GM08714 (cell line): ENCODE measurements around the gene PDGFD.

Experiments
- H3K4me3 ChIP-seq: fragments of 200-500 bp; sonication (Bioruptor generic); 2 replicates; pipeline ENCODE4 v1.5.1; 2014; ENCODE audit warnings: mild to moderate bottlenecking, low read length, inconsistent platforms
- ZNF274 ChIP-seq: IDR thresholded peaks from 2 replicates; pipeline ENCODE4 v1.6.1; 2012; ENCODE audit warnings: mild to moderate bottlenecking, low read depth, low read length

The PDGFD gene

DNA sequence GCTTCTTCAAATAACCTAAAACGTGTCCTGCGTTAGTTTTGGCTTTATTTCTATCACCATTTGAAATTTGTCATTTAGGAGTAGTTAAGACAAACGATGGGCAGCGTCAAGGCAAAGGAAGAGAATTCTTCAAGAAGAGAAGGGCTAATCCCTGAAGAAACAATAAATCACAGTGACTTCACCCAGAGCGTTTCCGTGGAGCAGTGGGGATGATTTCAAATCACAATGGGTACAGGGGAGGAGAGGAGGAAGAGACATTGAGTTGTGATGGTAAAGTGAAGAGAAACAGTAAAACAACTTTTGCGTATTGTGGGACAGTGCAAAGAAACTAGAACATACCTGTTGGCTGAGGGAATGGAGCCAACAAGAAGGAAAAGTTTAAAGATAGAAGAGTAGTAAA is 9.7 kb downstream of the PDGFD start:
- no peak overlapping the region for H3K4me3 ChIP-seq
- TF ChIP-seq ZNF274: no peak

DNA sequence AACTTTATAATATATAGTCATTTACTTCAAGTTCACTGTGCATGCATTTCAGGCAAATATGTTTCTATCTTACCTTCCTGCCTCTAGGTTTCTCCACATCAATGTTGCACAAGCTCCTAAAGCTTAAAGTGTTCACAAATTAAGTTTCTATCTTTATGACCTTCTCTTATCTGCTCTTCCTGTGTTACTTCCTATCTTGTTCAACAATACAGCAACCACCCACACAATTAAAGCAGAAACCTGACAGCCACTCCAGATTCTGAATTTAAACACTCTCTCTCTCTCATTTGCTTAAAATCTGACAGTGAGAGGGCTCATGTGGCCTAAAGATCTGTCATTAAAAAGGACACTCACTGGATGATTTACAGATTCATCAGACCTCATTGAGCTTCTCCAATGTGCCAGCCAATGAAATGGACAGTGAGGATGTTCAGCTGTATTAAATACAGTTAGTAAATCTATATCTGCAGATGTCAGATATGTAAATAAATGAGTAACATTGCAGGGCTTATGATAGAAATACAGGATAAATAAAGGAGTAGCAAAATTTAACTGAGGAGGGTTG is 10.9 kb downstream of the PDGFD start:
- no peak for TF ChIP-seq ZNF274
- no peak overlapping the region for H3K4me3 ChIP-seq

DNA sequence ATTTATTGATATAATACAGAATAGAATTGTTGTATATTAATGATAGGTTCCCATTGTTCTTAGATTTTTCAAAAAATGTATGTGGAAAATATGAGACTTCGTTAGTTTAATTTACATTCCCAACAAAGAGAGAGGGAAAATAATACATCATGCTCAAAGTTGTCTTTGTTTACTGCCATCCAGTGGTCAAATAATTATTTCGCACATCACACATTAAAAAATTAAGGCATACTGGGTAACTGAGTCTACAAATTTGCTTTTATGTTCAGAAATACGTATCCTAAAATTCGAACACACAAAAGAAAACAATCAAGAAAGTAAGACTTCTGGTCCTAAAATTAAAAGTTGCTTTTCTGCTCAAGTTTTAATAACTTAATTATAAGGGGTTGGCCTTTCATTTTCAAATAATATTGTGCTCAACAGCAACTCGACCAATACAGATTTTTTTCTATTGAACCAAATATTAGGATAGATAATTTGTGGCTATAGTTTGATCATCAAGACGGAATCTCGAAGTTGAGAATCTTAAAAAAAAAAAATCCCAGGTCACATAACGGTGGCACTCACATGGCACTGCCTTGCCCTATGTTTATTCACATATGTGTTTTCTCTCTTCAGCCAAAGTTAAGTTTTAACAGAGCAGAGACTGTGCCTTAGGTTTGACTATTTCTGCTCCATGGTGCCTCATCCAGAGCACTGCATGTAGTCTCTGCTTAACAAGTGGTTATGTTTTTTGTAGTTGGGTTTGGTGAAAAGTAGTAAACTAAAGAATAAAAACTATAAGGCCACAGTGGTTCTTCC is 12.3 kb downstream of the PDGFD start:
- no peak for TF ChIP-seq ZNF274
- H3K4me3 ChIP-seq: no peak overlapping the region

DNA sequence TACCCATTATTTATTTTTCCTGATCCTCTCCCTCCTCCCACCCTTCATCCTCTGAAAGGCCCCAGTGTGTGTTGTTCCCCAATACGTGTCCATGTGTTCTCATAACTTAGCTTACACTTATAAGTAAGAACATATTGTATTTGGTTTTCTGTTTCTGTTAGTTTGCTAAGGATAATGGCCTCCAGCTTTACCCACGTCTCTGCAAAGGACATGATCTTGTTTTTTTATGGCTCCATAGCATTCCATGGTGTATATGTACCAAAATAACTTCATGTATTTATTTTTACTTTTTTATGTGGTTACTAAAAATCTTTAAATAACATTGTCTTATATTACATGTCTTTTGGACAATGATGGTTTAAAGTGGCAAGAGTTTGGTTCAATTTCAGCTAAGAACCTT is 15.2 kb downstream of the PDGFD start:
- no peak overlapping the region for H3K4me3 ChIP-seq
- TF ChIP-seq ZNF274: no peak

DNA sequence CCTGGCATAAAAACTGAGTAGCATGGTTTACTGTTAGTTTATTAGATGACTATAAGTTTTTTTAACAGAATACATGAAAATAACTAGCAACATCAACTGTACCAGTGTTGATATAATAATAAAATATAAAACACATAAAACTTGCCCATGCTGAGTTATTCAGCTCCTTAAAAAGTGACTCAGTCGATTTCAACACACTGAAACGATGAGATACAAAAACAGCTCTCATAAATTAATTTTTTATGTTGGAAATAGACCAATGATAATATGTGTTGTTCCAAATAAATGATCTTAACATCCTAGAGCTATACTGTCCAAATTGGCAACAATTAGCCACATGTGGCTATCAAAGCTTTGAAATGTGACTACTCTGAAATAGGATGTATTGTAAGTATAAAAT is 15.9 kb downstream of the PDGFD start:
- no peak overlapping the region for H3K4me3 ChIP-seq
- TF ChIP-seq ZNF274: no peak

DNA sequence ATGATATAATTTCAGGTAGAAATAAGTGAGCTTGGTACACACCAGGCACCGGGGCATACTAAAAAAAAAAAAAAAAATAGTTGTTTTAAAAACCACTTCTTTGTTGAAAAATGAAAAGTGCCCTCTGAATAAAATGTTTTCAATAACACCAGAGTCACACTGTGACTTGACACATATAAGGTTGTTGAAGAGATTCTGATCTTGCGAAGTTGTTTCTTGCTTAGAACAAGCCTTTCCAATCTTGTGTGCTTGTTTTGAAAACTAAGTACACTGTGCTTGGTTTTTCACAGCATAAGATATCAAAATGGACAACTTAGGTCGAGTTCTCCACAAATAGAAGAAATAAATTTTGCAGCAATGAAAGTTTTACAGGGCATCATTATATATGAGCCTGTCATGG is 17.0 kb downstream of the PDGFD start:
- no peak for TF ChIP-seq ZNF274
- H3K4me3 ChIP-seq: no peak overlapping the region

DNA sequence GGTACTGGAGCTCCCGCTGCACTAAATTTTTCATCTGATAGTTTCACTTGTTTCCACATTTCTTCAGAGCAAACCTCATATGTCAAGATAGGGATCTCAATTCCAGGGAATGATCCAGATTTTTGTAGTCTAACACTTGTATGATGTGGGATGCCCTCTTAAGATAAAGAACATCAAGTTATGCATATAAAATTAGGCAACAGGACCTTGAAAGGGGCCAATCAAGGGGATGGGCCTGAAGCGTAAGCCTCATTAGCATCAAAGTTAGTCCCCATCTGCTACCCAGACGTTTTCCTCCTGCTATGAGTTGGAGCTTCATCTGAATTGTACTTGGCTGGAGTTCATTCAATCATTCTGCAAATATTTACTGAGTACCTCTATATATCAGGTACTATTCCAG is 17.5 kb downstream of the PDGFD start:
- TF ChIP-seq ZNF274: no peak

DNA sequence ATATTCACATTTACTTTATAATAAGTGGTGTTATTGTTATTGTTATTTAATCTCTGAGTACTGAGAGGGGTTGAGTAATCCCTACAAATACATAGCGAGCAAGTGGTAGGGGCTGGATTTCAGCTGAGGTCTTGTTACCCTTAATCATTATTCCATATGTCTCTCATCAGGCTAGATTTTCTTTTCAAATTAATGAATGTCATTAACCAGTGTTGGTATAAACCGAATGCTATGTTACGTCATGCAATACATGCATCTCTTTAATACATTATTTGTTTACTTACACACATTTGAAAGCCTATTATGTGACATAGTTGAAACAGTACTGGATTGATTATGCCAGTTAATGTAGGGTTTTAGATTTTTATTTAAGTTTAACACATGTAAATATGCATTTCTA is 18.9 kb downstream of the PDGFD start:
- H3K4me3 ChIP-seq: no peak overlapping the region
- TF ChIP-seq ZNF274: no peak

More for the DNA sequence above, 17.5 kb downstream of the PDGFD start:
- H3K4me3 ChIP-seq: no peak overlapping the region

DNA sequence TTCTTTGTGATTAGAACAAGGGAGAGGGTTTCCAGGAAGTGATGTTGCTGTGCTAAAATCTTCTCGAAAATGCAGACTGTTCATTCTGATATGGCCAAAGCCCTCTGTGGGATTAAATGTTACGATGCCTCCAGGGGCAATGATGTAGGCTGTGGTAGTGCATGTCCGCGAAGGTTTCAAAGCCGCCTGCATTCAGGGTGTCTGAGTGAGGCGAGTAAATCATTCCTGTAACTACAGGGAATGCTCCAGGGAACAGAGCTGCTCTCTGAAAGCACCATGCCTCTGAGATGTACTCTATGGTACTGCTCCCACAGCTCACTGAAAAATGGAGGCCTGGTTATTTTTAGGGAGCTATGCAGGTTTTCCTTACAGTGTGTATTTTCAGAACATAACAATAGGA is 21.2 kb downstream of the PDGFD start:
- no peak overlapping the region for H3K4me3 ChIP-seq
- no peak for TF ChIP-seq ZNF274

DNA sequence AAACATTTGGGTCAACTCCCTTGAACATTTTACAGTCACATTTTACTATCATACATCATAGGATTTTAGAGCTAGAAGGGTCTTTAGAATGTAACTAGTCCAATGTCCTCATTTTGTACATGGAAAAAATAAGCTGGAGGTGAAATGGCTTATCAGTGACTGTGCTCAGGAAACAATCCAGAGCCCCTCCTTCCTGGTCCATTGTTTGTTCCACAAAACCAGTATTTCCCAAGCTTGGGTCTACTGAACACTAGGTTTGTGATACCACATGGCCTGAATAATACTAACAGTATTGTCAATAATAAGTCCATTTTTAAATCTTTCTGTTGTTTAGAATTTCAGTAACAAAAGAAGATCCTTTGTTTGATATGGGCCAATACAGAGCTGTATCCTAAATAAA is 27.1 kb downstream of the PDGFD start:
- TF ChIP-seq ZNF274: no peak

DNA sequence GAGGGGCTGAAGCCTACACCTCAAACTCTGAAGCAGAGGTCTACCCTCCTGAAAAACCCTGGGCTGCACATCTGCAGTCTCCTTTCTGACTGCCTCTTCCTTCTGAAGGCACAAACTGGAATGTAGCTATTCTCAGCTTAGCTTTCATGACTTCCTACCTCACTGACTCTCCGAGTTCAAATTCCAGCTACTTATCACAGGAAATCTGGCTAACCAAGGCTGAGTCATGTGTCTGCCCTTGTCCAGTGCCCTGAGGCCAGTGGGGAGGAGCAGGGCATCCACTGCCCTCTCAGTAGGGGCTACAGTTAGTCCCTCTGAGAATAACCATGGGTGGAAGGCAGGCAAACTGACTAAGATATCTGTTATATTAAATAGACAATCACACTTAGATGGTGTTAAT is 29.2 kb downstream of the PDGFD start:
- no peak overlapping the region for H3K4me3 ChIP-seq
- no peak for TF ChIP-seq ZNF274

More for the DNA sequence above, 27.1 kb downstream of the PDGFD start:
- H3K4me3 ChIP-seq: no peak overlapping the region

DNA sequence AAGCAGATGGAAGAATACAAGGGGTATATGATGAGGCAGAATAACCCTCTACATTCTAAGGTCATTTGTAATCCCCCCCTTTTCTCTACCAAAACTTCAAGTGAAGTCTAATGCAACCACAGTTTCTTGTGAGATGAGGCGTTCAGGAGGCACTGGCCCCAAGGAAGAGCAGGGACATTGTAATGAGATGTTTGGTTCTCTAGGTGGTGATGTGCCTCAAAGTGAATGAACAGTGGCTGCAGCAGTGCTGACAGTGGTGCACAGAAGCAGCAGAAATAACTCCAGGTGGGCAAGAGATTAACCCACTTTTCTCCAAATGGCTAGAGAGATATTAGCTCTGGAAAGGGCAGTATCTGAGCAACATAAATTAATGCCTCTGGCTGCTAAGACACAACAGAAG is 33.8 kb downstream of the PDGFD start:
- TF ChIP-seq ZNF274: no peak
- H3K4me3 ChIP-seq: no peak overlapping the region

DNA sequence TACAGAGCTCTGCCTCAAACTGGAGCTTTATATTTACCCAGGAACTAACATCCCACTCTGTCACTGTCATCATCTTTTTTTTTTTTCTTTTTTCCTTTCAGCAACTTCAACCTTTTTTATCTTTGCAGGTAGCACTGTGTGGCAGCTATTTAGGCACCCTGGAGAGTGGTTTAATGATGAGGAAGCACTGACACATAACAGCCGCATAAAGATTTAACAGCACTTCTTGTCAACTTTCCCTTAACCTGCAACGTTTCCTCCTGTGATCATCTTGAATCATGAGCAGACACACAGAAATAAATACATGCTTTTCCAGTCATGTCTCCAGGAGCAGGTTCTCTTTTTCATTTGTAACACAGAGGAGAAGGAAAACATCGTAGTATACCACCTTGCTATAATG is 34.8 kb downstream of the PDGFD start:
- TF ChIP-seq ZNF274: no peak
- no peak overlapping the region for H3K4me3 ChIP-seq

DNA sequence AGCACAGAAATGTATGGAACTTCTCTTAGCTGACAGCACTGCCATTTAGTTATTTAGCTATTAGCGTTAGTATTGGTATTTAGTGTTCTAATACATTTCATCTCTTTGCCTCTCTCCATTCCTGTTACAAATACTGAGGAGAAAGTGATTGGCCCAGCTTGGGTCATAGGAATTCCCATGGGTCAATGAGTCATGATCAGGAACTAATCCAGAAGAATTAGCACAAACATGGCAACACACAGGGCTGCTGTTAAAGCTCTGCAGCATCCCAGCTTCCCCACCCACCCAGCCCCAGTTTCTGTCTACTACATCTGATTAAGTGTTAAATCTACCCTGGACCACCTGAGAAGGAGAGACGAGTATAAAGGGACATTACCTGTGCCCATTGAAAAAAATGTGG is 36.1 kb downstream of the PDGFD start:
- no peak for TF ChIP-seq ZNF274
- no peak overlapping the region for H3K4me3 ChIP-seq

DNA sequence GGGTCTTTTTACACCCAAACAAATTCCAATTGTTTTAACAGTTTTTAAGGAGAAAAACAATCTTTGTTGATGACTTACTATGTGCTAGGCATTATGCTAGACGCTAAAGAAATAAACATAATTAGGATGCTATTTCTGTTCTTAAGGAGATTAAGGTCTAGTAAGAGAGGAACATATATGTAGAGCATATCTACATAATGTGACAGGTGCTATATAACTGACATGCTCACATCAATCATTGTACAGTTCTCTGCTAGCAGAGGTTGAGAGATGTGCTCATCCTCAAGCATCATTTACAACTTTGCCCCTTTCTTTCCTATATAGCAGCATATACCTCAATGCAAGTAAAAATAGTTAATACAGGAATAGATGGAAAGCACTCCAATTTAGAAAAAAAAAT is 37.5 kb downstream of the PDGFD start:
- H3K4me3 ChIP-seq: no peak overlapping the region
- no peak for TF ChIP-seq ZNF274

DNA sequence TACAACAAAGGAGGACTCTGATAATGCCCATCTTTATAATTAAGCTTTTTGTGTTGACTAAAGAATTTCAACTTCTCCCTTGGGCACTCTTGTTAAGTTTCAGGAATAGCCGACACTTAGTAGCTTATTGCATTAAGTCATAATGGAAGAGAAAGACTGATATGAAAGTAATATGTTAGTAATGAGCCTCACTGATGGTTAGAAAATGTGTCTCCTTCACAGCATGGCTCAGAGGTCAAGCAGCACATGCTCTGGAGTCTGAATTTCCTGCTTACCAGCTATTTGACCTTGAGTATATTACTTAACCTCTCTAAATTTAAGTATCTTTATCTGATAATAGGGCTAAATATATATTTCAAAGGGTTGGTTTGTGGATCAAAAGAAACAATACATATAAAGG is 39.0 kb downstream of the PDGFD start:
- no peak overlapping the region for H3K4me3 ChIP-seq
- no peak for TF ChIP-seq ZNF274
